ENCODE results near the gene LIPC.

Gene LIPC

GRCh38 chr15:58522391-58522790 is 90.6 kb downstream of the LIPC start:
- in situ Hi-C loops (cut with MboI; ENCODE audit: low pct_unique_long_range_greater_than_20kb, low sequenced_read_pairs), result no loop called here
- DNase-seq, result no peak

GRCh38 chr15:58522865-58523264 is 91.1 kb downstream of the LIPC start:
- no peak for DNase-seq
- in situ Hi-C loops (cut with MboI; ENCODE audit: low pct_unique_long_range_greater_than_20kb, low sequenced_read_pairs), result no loop called here

GRCh38 chr15:58523634-58524033 is 91.8 kb downstream of the LIPC start:
- in situ Hi-C loops (cut with MboI; ENCODE audit: low pct_unique_long_range_greater_than_20kb, low sequenced_read_pairs), result no loop called here
- DNase-seq, result no peak

GRCh38 chr15:58524247-58524646 is 92.5 kb downstream of the LIPC start:
- no peak for DNase-seq
- in situ Hi-C loops (cut with MboI; ENCODE audit: low pct_unique_long_range_greater_than_20kb, low sequenced_read_pairs), result no loop called here

GRCh38 chr15:58525991-58526421 is 94.2 kb downstream of the LIPC start:
- in situ Hi-C loops (cut with MboI; ENCODE audit: low pct_unique_long_range_greater_than_20kb, low sequenced_read_pairs), result no loop called here
- DNase-seq, result no peak

GRCh38 chr15:58526647-58527192 is 94.9 kb downstream of the LIPC start:
- in situ Hi-C loops (cut with MboI; ENCODE audit: low pct_unique_long_range_greater_than_20kb, low sequenced_read_pairs), result no loop called here
- peak; percentile 54 for DNase-seq

- DNase-seq, result no peak
- in situ Hi-C loops (cut with MboI; ENCODE audit: low pct_unique_long_range_greater_than_20kb, low sequenced_read_pairs), result no loop called here
Observed at GRCh38 chr15:58527573-58528187, 95.9 kb downstream of the LIPC start.

GRCh38 chr15:58528188-58528870 is 96.5 kb downstream of the LIPC start:
- in situ Hi-C loops (cut with MboI; ENCODE audit: low pct_unique_long_range_greater_than_20kb, low sequenced_read_pairs), result no loop called here
- DNase-seq, result no peak

GRCh38 chr15:58529041-58529440 is 97.2 kb downstream of the LIPC start:
- no peak for DNase-seq
- in situ Hi-C loops (cut with MboI; ENCODE audit: low pct_unique_long_range_greater_than_20kb, low sequenced_read_pairs), result no loop called here

- in situ Hi-C loops (cut with MboI; ENCODE audit: low pct_unique_long_range_greater_than_20kb, low sequenced_read_pairs), result no loop called here
- no peak for DNase-seq
Observed at GRCh38 chr15:58530056-58530590, 98.3 kb downstream of the LIPC start.

- no peak for DNase-seq
- in situ Hi-C loops (cut with MboI; ENCODE audit: low pct_unique_long_range_greater_than_20kb, low sequenced_read_pairs), result no loop called here
Observed at GRCh38 chr15:58532126-58532525, 100.3 kb downstream of the LIPC start.

- in situ Hi-C loops (cut with MboI; ENCODE audit: low pct_unique_long_range_greater_than_20kb, low sequenced_read_pairs), result no loop called here
- no peak for DNase-seq
Observed at GRCh38 chr15:58534556-58534955, 102.8 kb downstream of the LIPC start.

- no peak for DNase-seq
- in situ Hi-C loops (cut with MboI; ENCODE audit: low pct_unique_long_range_greater_than_20kb, low sequenced_read_pairs), result no loop called here
Observed at GRCh38 chr15:58535337-58535736, 103.5 kb downstream of the LIPC start.

GRCh38 chr15:58535894-58536293 is 104.1 kb downstream of the LIPC start:
- in situ Hi-C loops (cut with MboI; ENCODE audit: low pct_unique_long_range_greater_than_20kb, low sequenced_read_pairs), result no loop called here
- no peak for DNase-seq

GRCh38 chr15:58536414-58536813 is 104.6 kb downstream of the LIPC start:
- in situ Hi-C loops (cut with MboI; ENCODE audit: low pct_unique_long_range_greater_than_20kb, low sequenced_read_pairs), result no loop called here
- no peak for DNase-seq

GRCh38 chr15:58537033-58537432 is 105.2 kb downstream of the LIPC start:
- in situ Hi-C loops (cut with MboI; ENCODE audit: low pct_unique_long_range_greater_than_20kb, low sequenced_read_pairs), result no loop called here
- no peak for DNase-seq

GRCh38 chr15:58538225-58538727 is 106.5 kb downstream of the LIPC start:
- no peak for DNase-seq
- in situ Hi-C loops (cut with MboI; ENCODE audit: low pct_unique_long_range_greater_than_20kb, low sequenced_read_pairs), result no loop called here

GRCh38 chr15:58538901-58539300 is 107.1 kb downstream of the LIPC start:
- in situ Hi-C loops (cut with MboI; ENCODE audit: low pct_unique_long_range_greater_than_20kb, low sequenced_read_pairs), result no loop called here
- no peak for DNase-seq

- no peak for DNase-seq
- in situ Hi-C loops (cut with MboI; ENCODE audit: low pct_unique_long_range_greater_than_20kb, low sequenced_read_pairs), result no loop called here
Observed at GRCh38 chr15:58539548-58539947, 107.8 kb downstream of the LIPC start.

GRCh38 chr15:58541410-58542087 is 109.8 kb downstream of the LIPC start:
- no peak for DNase-seq
- in situ Hi-C loops (cut with MboI; ENCODE audit: low pct_unique_long_range_greater_than_20kb, low sequenced_read_pairs), result no loop called here
